NCI-H524 treated with DMSO at 0.1 percent for 48 hours (cell line): Measurements from ENCODE around the gene PYHIN1.
"Not testable (repeated sequence)": the region's sequence is repeated elsewhere in the genome, so short reads cannot be mapped to it uniquely, and the experiment has no call there.

Experiments
- DNase-seq: peaks from one replicate; lab custom pipeline; 2025; lab: John Stamatoyannopoulos, UW

Gene PYHIN1

DNA sequence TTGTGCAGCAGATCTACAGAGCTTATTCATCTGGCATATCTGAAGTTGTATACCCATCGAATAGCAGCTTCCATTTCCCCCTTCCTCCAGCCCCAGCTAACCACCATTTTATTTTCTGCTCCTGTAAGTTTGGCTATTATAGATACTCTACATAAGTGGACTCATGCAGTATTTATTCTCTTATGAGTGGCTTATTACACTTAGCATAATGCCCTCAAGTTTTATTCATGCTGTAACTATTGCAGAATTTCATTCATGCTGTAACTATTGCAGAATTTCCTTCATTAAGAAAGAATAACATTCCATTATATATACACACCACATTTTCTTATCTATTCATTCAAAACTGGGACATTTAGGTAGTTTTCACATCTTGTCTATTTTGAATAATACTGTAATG, 47.9 kb downstream of the PYHIN1 start:
- DNase-seq, result no peak

- no peak for DNase-seq
Measured at GRCh38 chr1:158983235-158983634, 51.9 kb downstream of the PYHIN1 start.

GRCh38 chr1:158984386-158984785, 53.0 kb downstream of the PYHIN1 start:
- DNase-seq, result no peak

GRCh38 chr1:158989424-158989823, 58.1 kb downstream of the PYHIN1 start:
- DNase-seq, result no peak

DNA sequence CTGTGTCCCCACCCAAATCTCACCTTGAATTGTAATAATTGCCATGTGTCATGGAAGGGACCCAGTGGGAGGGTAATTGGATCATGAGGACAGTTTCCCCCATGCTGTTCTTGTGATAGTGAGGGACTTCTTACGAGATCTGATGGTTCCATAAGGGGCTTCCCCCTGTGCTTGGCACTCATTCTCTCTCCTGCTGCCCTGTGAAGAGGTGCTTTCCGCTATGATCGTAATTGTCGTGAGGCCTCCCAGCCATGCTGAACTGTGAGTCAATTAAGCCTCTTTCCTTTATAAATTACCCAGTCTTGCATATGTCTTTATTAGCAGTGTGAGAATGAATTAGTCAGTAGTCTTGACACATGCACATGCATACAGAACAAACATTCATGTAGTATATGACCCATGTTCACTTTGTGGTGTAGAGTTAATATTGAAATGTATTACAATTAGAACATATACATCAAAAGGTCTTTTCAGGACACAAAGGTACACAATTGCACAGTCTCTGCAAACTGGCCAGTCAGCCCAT, 61.5 kb downstream of the PYHIN1 start:
- DNase-seq, result no peak

GRCh38 chr1:158996998-158997397, 65.6 kb downstream of the PYHIN1 start:
- DNase-seq, result no peak

GRCh38 chr1:158998037-158998780, 66.9 kb downstream of the PYHIN1 start:
- DNase-seq, result no peak

- DNase-seq, result no peak
Measured at GRCh38 chr1:158998781-158999161, 67.4 kb downstream of the PYHIN1 start.

- no peak for DNase-seq
Measured at GRCh38 chr1:158999316-159000069, 68.1 kb downstream of the PYHIN1 start.

DNA sequence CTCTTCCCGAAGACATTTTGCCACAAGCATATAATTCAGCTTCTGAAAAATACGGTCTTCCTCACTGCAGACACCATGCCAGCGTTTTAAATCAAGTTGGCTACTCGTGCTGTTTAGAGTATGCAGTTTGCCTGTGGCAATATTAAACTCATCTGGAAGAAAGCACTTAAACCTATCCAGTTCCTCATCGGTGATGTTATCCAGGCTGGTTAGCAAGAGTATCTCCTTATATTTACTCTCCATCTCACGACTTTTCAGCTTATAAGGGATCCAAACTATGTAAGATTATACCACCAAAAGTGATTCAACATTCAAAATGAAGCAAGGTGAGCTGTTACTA, 68.7 kb downstream of the PYHIN1 start:
- DNase-seq, result no peak

DNA sequence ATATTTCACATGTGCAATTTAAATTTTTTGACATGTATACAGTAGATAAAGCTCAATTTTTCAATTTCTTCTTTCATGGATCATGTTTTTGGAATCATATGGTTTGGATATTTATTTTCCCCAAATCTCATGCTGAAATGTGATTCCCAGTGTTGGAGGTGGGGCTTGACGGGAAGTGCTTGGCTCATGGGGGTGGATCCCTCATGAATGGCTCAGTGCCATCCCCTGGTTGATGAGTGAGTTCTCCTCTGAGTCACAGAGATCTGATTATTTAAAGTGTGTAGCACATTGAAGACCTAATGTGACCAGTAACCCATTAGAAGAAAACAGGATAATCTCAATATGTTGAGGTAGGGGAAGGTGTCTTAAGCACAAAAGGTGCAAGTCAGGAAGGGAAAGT, 69.3 kb downstream of the PYHIN1 start:
- DNase-seq, result no peak

DNA sequence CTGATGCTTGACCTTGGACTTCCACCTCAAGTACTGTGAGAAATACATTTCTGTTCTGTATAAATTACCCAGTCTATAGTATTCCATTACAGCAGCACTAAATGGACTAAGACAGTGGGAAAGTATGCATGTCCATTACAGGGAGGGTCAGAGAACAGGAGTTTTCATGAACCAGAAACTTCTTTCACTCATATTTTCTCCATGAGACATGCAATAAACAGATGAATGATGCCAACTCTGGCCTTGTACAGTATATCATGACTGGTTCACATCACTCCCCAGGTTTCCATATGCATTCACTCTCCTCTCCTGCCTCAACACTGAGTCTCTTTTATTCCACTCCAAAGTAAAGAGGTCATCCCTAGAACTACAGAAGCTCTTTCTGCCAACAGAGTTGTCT, 73.8 kb downstream of the PYHIN1 start:
- no peak for DNase-seq

DNA sequence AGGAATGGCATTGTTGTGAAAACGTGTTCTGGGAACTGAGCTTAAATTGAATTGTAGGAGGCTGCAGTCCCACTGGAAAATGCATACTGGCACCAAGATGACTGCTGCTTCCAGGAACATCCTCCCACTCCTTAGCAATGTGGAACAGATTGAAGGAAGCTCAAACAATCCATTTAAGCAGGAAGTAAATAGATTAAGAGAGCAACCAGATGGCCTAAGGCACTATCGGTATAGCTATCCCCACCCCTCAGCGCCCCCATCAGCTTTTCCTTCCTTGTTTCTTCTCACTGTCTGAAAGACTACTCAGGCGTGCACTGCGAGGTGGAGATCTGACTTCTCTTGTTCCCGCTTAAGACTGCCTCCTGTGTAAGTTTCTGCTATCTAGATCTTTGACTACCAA, 74.3 kb downstream of the PYHIN1 start:
- DNase-seq, result no peak

- not testable (repeated sequence) for DNase-seq
Measured at GRCh38 chr1:159006210-159006807, 75.0 kb downstream of the PYHIN1 start.

DNA sequence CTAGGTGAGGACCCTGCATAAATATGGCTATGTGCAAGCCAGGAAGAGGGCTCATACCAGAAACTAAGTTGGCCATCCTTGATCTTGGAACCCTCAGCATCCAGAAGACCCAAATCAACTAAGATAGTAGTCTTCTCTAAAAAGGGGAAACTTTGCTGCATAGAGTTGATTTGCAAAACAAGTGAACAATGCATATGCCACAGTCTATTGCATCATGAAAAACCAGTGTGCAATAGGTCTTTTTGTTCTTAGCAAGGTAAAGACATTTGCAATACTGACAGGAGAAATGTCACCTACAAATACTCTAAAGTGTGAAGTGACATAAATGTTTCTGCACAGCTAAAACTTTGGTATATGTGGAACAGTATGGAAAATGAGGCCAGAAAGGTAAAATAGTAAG, 76.4 kb downstream of the PYHIN1 start:
- DNase-seq, result no peak

GRCh38 chr1:159008744-159009188, 77.4 kb downstream of the PYHIN1 start:
- DNase-seq, result no peak

- DNase-seq, result no peak
Measured at GRCh38 chr1:159009287-159009686, 77.9 kb downstream of the PYHIN1 start.

- DNase-seq, result no peak
Measured at GRCh38 chr1:159009704-159010361, 78.5 kb downstream of the PYHIN1 start, which contains the start of gene IFI16. IFI16 (plus strand) TSS chr1:159009907; CDS start chr1:159014681, 4,774 bp downstream.

GRCh38 chr1:159010391-159010790, 79.0 kb downstream of the PYHIN1 start:
- DNase-seq, result no peak

DNA sequence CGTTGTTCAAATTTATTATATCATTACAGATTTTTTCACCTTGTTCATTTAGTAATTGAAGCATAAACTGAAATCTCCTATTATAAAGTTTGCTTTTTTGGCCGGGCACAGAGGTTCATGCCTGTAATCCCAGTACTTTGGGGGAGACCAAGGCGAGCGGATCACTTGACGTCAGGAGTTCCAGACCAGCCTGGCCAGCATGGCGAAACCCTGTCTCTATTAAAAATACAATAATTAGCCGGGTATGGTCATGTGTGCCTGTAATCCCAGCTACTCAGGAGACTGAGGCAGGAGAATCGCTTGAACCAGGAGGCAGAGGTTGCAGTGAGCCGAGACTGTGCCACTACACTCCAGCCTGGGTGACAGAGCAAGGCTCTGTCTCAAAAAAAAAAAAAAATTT, 79.6 kb downstream of the PYHIN1 start:
- DNase-seq, result not testable (repeated sequence)

DNA sequence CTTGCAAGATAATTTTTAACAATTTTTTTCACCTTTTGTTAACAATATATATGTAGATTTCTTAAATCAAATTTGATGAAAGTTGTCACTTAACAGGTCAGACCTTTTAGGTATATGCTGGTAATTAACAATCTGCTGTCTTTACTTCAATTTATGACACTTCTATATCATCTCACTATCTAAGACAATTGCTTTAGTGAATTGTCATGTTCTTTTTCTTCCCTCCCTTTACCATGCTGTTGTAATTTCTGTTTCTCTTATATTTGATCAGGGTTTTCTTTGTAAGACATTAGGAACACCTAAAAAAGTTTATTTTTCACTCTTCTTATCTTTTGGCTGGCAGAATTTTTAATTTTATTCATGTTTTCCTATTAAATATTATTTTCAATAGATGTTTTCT, 80.4 kb downstream of the PYHIN1 start:
- DNase-seq, result no peak

DNA sequence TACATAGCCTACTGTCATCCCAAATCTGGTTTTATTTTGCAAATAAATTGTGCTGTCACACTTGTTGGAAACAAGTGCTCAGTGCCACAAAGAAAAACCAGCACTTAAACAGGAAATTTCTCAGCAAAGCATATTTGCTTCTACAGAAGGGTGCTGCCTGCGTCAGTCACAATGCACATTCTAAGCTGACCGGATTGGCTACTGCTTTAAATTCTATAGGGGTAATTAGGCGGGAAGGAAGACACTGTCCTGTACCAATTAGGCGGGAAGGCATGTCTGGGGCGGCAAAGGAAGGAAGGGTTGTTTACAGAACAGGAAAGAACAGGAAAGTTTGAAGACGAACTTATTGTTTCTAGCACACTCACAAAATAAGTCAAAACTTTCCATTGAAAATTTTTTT, 81.1 kb downstream of the PYHIN1 start:
- no peak for DNase-seq
